OCI-LY1 (cell line): ENCODE data around the gene PPARD.

Source experiments
- H2AFZ ChIP-seq: fragments of 200-600 bp; sonication (generic), shearing (Covaris generic); 2 replicates; pipeline ENCODE4 v1.6.0; 2014; ENCODE audit warnings: antibody characterized with exemption, mild to moderate bottlenecking, low read length
- H3F3A ChIP-seq: fragments of 200-600 bp; sonication (generic), shearing (Covaris generic); 2 replicates; pipeline ENCODE4 v1.6.0; 2014; ENCODE audit warnings: mild to moderate bottlenecking, antibody characterized with exemption, low read length, moderate library complexity; ENCODE audit not compliant: insufficient read depth
- H3K27ac ChIP-seq: fragments of 200-600 bp; sonication (generic); 2 replicates; pipeline ENCODE4 v1.5.1; 2014; ENCODE audit warnings: low read length, mixed run types, mild to moderate bottlenecking, low read depth; ENCODE audit not compliant: poor library complexity, severe bottlenecking
- H3K27me3 ChIP-seq: fragments of 200-600 bp; sonication (generic); 2 replicates; pipeline ENCODE4 v1.6.0; 2014; ENCODE audit warnings: antibody characterized with exemption, mild to moderate bottlenecking, low read length, moderate library complexity; ENCODE audit not compliant: insufficient read depth
- H3K36me3 ChIP-seq: fragments of 200-600 bp; sonication (generic); 2 replicates; pipeline ENCODE4 v1.6.1; 2014; ENCODE audit warnings: mild to moderate bottlenecking, antibody characterized with exemption, low read length, moderate library complexity, mixed read lengths; ENCODE audit not compliant: insufficient read depth
- H3K4me1 ChIP-seq: fragments of 200-600 bp; sonication (generic); 2 replicates; pipeline ENCODE4 v1.5.1; 2014; ENCODE audit warnings: mild to moderate bottlenecking, low read length, moderate library complexity; ENCODE audit not compliant: insufficient read depth, severe bottlenecking
- H3K4me2 ChIP-seq: fragments of 200-600 bp; sonication (generic), shearing (Covaris generic); 2 replicates; pipeline ENCODE4 v1.6.1; 2014; ENCODE audit warnings: low read length
- H3K4me3 ChIP-seq: fragments of 200-600 bp; sonication (generic); 2 replicates; pipeline ENCODE4 v1.5.1; 2014; ENCODE audit warnings: low read length, low read depth, mild to moderate bottlenecking, mixed read lengths; ENCODE audit not compliant: poor library complexity, severe bottlenecking
- H3K79me2 ChIP-seq: fragments of 200-600 bp; shearing (Covaris generic); 2 replicates; pipeline ENCODE4 v1.6.1; 2016; ENCODE audit warnings: mixed run types, low read length, mixed read lengths; ENCODE audit not compliant: insufficient read depth
- H3K9ac ChIP-seq: fragments of 200-600 bp; sonication (generic), shearing (Covaris generic); 2 replicates; pipeline ENCODE4 v1.6.1; 2014; ENCODE audit warnings: mild to moderate bottlenecking, low read length, mixed read lengths
- H3K9me2 ChIP-seq: fragments of 200-600 bp; sonication (generic), shearing (Covaris generic); 2 replicates; pipeline ENCODE4 v1.6.1; 2014; ENCODE audit warnings: low read depth, mild to moderate bottlenecking, low read length, mixed read lengths
- H3K9me3 ChIP-seq: fragments of 200-600 bp; shearing (Covaris generic); 2 replicates; pipeline ENCODE4 v1.6.1; 2014; ENCODE audit warnings: low read length, mixed read lengths
- H4K20me1 ChIP-seq: fragments of 200-600 bp; sonication (generic), shearing (Covaris generic); 2 replicates; pipeline ENCODE4 v1.6.0; 2016; ENCODE audit warnings: mild to moderate bottlenecking, low read length; ENCODE audit not compliant: insufficient read depth
- CTCF ChIP-seq: fragments of 200-600 bp; sonication (generic), shearing (Covaris generic); IDR thresholded peaks from 2 replicates; pipeline ENCODE4 v1.5.1; 2017; ENCODE audit warnings: mild to moderate bottlenecking, antibody characterized with exemption, low read length, moderate library complexity, mixed read lengths
- EZH2 ChIP-seq: fragments of 200-600 bp; sonication (generic), shearing (Covaris generic); IDR thresholded peaks from 2 replicates; pipeline ENCODE4 v1.8.0; 2017; ENCODE audit warnings: borderline replicate concordance, mixed run types, mild to moderate bottlenecking, antibody characterized with exemption, low read length, moderate library complexity, mixed read lengths

Gene PPARD

GRCh38 chr6:35473850-35474130, 131.4 kb downstream of the PPARD start:
- Histone ChIP-seq H3K4me1 (peaks cover 29% of the 10 kb centered on the region), H3K36me3 (peaks cover 57% of the 10 kb centered on the region), H3K9ac (no peak overlapping the region), H3F3A (peaks cover 15% of the 10 kb centered on the region; the same call in 1 of the 2 replicates), H3K79me2 (peaks cover 8% of the 10 kb centered on the region; the same call in 1 of the 2 replicates), H2AFZ (no peak overlapping the region), H3K27ac (no peak overlapping the region), H4K20me1 (no peaks in the 10 kb centered on the region), H3K9me2 (no peaks in the 10 kb centered on the region), H3K27me3 (no peaks in the 10 kb centered on the region), H3K4me2 (no peak overlapping the region), H3K4me3 (no peak overlapping the region), H3K9me3 (no peaks in the 10 kb centered on the region)
- TF ChIP-seq EZH2 (no peak), CTCF (no peak)

GRCh38 chr6:35474131-35474941, 132.0 kb downstream of the PPARD start:
- peaks cover 51% of the 10 kb centered on the region for H3K36me3 ChIP-seq
- peaks cover 15% of the 10 kb centered on the region; the same call in 1 of the 2 replicates for H3F3A ChIP-seq
- no peaks in the 10 kb centered on the region for H4K20me1 ChIP-seq

GRCh38 chr6:35474942-35475570, 132.7 kb downstream of the PPARD start:
- no peaks in the 10 kb centered on the region for H3K79me2 ChIP-seq
- no peaks in the 10 kb centered on the region for H3K9me3 ChIP-seq
- peaks cover 24% of the 10 kb centered on the region for H3K4me1 ChIP-seq
- no peak overlapping the region for H3K4me3 ChIP-seq
- no peak overlapping the region for H3K9ac ChIP-seq
- H3K4me2 ChIP-seq, result no peak overlapping the region
- no peaks in the 10 kb centered on the region for H4K20me1 ChIP-seq
- no peaks in the 10 kb centered on the region for H3K27me3 ChIP-seq
- no peak overlapping the region for H2AFZ ChIP-seq
- TF ChIP-seq CTCF (no peak), EZH2 (no peak)
- no peaks in the 10 kb centered on the region for H3K9me2 ChIP-seq
- H3F3A ChIP-seq, result 0 out of 2 replicates have a peak, but pooled peaks cover 9% of the 10 kb centered on the region
- H3K36me3 ChIP-seq, result peaks cover 44% of the 10 kb centered on the region
- H3K27ac ChIP-seq, result no peak overlapping the region

More at GRCh38 chr6:35474131-35474941, 132.0 kb downstream of the PPARD start:
- H3K27me3 ChIP-seq, result no peaks in the 10 kb centered on the region
- H2AFZ ChIP-seq, result no peak overlapping the region
- no peak overlapping the region for H3K4me3 ChIP-seq
- no peak overlapping the region for H3K9ac ChIP-seq
- no peak for TF ChIP-seq EZH2
- TF ChIP-seq CTCF, result no peak
- no peaks in the 10 kb centered on the region for H3K9me2 ChIP-seq
- H3K27ac ChIP-seq, result no peak overlapping the region
- peaks cover 29% of the 10 kb centered on the region for H3K4me1 ChIP-seq
- no peaks in the 10 kb centered on the region for H3K9me3 ChIP-seq
- H3K79me2 ChIP-seq, result peaks cover 5% of the 10 kb centered on the region; the same call in 1 of the 2 replicates
- H3K4me2 ChIP-seq, result no peak overlapping the region
